ENCODE measurements around the gene ALPP. TPM values are rescaled to one million over a fixed set of nuclear protein-coding genes. Genes with fewer than 3 reads are reported as not detected.
"Not testable (repeated sequence)": the region's sequence is repeated elsewhere in the genome, so short reads cannot be mapped to it uniquely, and the experiment has no call there.

ALPP gene
- total RNA-seq, 4 donors from 2014 or later = not detected

DNA sequence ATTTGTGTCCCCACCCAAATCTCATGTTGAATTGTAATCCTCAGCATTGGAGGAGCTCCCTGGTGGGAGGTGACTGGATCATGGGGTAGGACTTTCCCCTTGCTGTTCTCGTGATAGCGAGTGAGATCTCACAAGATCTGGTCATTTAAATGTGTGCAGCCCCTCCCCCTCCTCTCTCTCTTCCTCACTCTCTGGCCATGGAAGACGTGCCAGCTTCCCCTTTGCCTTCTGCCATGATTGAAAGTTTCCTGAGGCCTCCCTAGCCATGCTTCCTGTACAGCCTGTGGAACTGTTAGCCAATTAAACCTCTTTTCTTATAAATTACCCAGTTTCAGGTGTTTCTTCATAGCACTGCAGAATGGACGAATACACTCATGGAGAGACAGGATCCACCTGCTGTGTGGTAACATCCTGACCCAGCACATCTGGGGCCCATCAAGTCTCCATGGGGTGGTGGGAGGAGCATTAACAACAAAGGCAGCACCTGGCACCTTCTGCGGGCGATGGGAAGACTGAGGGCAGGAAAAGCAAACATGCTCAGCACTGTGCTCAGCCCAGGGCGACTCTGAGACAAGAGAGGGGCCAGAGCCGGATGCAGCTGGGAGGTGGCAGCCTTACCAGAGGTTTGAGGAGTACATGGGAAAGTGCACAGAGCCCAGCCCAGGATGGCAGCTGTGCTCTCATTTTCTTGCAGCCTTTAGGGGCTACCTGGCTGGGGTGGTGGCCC is 16.2 kb upstream of the ALPP start:
- DNase-seq = no peak
- Histone ChIP-seq H3K9me3 (no peaks in the 10 kb centered on the region), H3K27me3 (no peaks in the 10 kb centered on the region), H3K4me3 (no peak overlapping the region), H3K36me3 (no peaks in the 10 kb centered on the region), H3K27ac (no peak overlapping the region), H3K4me1 (no peaks in the 10 kb centered on the region)
- TF ChIP-seq, protein P1, sequence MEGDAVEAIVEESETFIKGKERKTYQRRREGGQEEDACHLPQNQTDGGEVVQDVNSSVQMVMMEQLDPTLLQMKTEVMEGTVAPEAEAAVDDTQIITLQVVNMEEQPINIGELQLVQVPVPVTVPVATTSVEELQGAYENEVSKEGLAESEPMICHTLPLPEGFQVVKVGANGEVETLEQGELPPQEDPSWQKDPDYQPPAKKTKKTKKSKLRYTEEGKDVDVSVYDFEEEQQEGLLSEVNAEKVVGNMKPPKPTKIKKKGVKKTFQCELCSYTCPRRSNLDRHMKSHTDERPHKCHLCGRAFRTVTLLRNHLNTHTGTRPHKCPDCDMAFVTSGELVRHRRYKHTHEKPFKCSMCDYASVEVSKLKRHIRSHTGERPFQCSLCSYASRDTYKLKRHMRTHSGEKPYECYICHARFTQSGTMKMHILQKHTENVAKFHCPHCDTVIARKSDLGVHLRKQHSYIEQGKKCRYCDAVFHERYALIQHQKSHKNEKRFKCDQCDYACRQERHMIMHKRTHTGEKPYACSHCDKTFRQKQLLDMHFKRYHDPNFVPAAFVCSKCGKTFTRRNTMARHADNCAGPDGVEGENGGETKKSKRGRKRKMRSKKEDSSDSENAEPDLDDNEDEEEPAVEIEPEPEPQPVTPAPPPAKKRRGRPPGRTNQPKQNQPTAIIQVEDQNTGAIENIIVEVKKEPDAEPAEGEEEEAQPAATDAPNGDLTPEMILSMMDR (IDR thresholded peaks at IDR 0.05) = no peak
- no peak for TF ChIP-seq POLR2A (IDR thresholded peaks at IDR 0.05)

- H3K9me3 ChIP-seq, H3K4me1 ChIP-seq, H3K27ac ChIP-seq, H3K27me3 ChIP-seq, DNase-seq, H3K36me3 ChIP-seq: not testable (repeated sequence)
- H3K4me3 ChIP-seq = peak overlapping the region in 1 of 4 donors; percentile 15
These were observed 15.3 kb upstream of the ALPP start for GRCh38 chr2:232363064-232363783.

DNA sequence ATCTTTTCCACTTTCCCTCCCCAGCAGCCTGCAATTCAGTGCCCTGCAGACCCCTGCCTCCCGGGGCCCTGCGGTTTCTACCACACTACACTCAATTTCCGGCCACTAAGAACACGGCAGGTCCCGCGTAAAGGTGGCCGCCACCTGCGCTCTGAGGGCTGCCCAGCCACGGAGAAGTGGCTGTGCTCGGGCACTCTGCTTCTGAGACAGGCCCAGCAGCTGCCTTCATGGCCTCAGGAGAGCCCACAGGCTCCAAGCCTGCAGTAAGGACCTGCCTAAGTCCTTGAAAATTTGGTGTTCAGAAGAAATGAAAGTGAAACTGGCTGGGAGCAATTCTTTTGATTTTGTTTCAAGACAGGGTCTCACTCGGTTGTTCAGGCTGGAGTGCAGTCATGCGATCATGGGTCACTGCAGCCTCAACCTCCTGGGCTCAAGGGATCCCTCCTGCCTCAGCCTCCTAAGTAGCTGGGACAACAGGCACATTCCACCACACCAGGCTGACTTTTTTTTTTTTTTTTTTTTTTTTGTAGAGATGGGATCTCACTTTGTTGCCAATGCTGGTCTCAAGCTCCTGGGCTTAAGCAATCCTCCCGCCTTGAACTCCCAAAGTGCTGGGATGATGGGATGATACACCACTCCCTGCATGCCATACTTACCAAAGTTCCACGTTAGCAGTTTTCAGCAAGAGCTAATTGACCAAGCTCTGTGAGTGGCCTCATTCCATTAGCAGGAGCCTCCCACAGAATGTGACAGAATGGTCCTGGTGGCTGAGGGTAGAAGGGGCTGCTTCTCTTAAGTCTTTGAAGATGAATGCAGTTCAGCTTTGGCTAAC is 14.6 kb upstream of the ALPP start:
- Histone ChIP-seq H3K36me3 (no peaks in the 10 kb centered on the region), H3K4me3 (peak overlapping the region in 3 of 4 donors; percentile 15 to 26 (median 24)), H3K27ac (no peak overlapping the region), H3K9me3 (no peaks in the 10 kb centered on the region), H3K4me1 (no peaks in the 10 kb centered on the region), H3K27me3 (no peaks in the 10 kb centered on the region)
- TF ChIP-seq, protein P1 (IDR thresholded peaks at IDR 0.05) = no peak
- TF ChIP-seq POLR2A (IDR thresholded peaks at IDR 0.05) = no peak
- DNase-seq = no peak

GRCh38 chr2:232364806-232365594 is 13.6 kb upstream of the ALPP start:
- H3K4me1 ChIP-seq, H3K36me3 ChIP-seq, H3K27me3 ChIP-seq, H3K27ac ChIP-seq, H3K4me3 ChIP-seq, H3K9me3 ChIP-seq: not testable (repeated sequence)
- peak in 1 of 3 donors; percentile 40 for DNase-seq

DNA sequence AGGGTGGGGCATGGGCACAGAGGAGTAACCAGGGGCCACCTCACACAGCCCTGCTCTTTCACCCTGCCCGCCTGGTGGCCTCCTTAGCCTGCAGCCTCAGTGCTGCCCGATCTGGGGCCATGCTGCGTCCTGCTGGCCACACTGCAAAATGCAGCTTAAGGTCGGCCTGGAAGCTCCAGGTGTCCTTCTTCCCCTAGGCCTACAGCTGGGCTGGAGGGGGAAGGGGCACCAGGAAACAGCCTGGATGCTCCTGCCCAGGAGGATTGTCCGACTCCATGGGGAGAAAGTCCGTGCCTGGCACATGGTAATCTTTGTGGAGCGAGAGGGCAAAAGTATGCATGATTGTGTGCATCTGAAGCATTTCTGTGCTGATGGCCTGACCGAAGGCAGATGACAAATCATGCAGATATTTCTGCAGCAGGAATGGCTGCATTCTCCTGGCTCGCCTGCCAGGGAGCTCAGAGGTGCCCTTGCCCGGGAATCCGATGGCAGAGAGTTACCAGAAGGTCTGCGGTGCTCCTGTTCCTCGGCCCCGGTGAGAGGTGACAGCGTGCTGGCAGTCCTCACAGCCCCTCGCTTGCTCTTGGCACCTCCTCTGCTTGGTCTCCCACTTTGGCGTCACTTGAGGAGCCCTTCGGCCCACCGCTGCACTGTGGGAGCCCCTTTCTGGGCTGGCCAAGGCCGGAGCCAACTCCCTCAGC is 12.8 kb upstream of the ALPP start:
- Histone ChIP-seq H3K4me1 (no peaks in the 10 kb centered on the region), H3K27ac (no peak overlapping the region), H3K36me3 (no peaks in the 10 kb centered on the region), H3K27me3 (no peaks in the 10 kb centered on the region), H3K9me3 (no peaks in the 10 kb centered on the region), H3K4me3 (no peak overlapping the region)
- DNase-seq = peak in 1 of 3 donors; percentile 37
- TF ChIP-seq, protein P1 (IDR thresholded peaks at IDR 0.05) = peak in 4 of 6 experiments; percentile 7 to 54 (median 48)
- TF ChIP-seq POLR2A (IDR thresholded peaks at IDR 0.05) = no peak

GRCh38 chr2:232366461-232366860 is 12.1 kb upstream of the ALPP start:
- H3K27ac ChIP-seq, H3K4me1 ChIP-seq, H3K4me3 ChIP-seq, DNase-seq, H3K27me3 ChIP-seq, H3K36me3 ChIP-seq, H3K9me3 ChIP-seq: not testable (repeated sequence)

All from Peyer's patch (tissue), 4 donors.